Hepatocyte (in vitro differentiated cells): ENCODE results near the gene ADGRG7. TPM values are rescaled to one million over a fixed set of nuclear protein-coding genes. Genes with fewer than 3 reads are reported as not detected.

Source experiments
- DNase-seq: peaks from one replicate; pipeline ENCODE4 v3.0.0-alpha.2; 2016; ENCODE audit warnings: low spot score
- H2AFZ ChIP-seq: fragments of 200-600 bp; sonication (generic); 2 replicates; pipeline ENCODE4 v1.6.0; 2016; ENCODE audit warnings: antibody characterized with exemption, mild to moderate bottlenecking
- H3K27ac ChIP-seq: fragments of 200-600 bp; sonication (generic); 2 replicates; pipeline ENCODE4 v1.5.1; 2016; ENCODE audit warnings: mild to moderate bottlenecking
- H3K27me3 ChIP-seq: fragments of 200-600 bp; sonication (generic); 2 replicates; pipeline ENCODE4 v1.6.1; 2016
- H3K36me3 ChIP-seq: fragments of 200-600 bp; sonication (generic); replicated peaks from 2 replicates; pipeline ENCODE4 v1.5.1; 2016; ENCODE audit warnings: low read depth; ENCODE audit not compliant: insufficient read depth
- H3K4me1 ChIP-seq: fragments of 200-600 bp; sonication (generic); 2 replicates; pipeline ENCODE4 v1.5.1; 2016; ENCODE audit warnings: mild to moderate bottlenecking, moderate library complexity; ENCODE audit not compliant: insufficient read depth
- H3K4me2 ChIP-seq: fragments of 200-600 bp; sonication (generic); 2 replicates; pipeline ENCODE4 v1.6.0; 2016
- H3K4me3 ChIP-seq: fragments of 200-600 bp; sonication (generic); 2 replicates; pipeline ENCODE4 v1.5.1; 2016; ENCODE audit warnings: mild to moderate bottlenecking
- H3K79me2 ChIP-seq: fragments of 200-600 bp; sonication (generic); 2 replicates; pipeline ENCODE4 v1.6.0; 2017; ENCODE audit warnings: mild to moderate bottlenecking
- H3K9me2 ChIP-seq: fragments of 200-600 bp; sonication (generic); replicated peaks from 2 replicates; pipeline ENCODE4 v1.6.0; 2017; ENCODE audit warnings: mild to moderate bottlenecking; ENCODE audit not compliant: insufficient read depth
- H3K9me3 ChIP-seq: fragments of 200-600 bp; sonication (generic); 2 replicates; pipeline ENCODE4 v1.5.1; 2016; ENCODE audit warnings: low read depth, mild to moderate bottlenecking
- H4K20me1 ChIP-seq: fragments of 200-600 bp; sonication (generic); 2 replicates; pipeline ENCODE4 v1.6.0; 2016; ENCODE audit warnings: mild to moderate bottlenecking; ENCODE audit not compliant: insufficient read depth, poor library complexity, severe bottlenecking
- EZH2 ChIP-seq: fragments of 200-600 bp; sonication (generic); IDR thresholded peaks from 2 replicates; pipeline ENCODE4 v1.6.1; 2016; ENCODE audit warnings: antibody characterized with exemption, mild to moderate bottlenecking, borderline replicate concordance
- EZH2phosphoT487 ChIP-seq: fragments of 200-600 bp; sonication (generic); IDR thresholded peaks from one replicate; pipeline ENCODE4 v1.6.1; 2018; ENCODE audit warnings: antibody characterized with exemption, mild to moderate bottlenecking, low read depth, moderate library complexity; ENCODE audit not compliant: unreplicated experiment, severe bottlenecking
- WGBS: methylation state at CpG from one replicate; pipeline ENCODE4 v1.1.6; 2016; ENCODE audit warnings: low lambda C conversion rate; ENCODE audit errors: missing lambda C conversion rate; 5-methylcytosine and 5-hydroxymethylcytosine counted together
- polyA plus RNA-seq: library from polyadenylated mRNA; unstranded; fragments of >200 nt; fragmentation: Nextera tagmentation; extraction: Ambion mirVana; gene quantifications from 2 replicates; pipeline ENCODE4 v1.2.1, GENCODE V29; 2016
- total RNA-seq: library from RNA; depleted of rRNA; stranded (reverse); fragments of >200 nt; gene quantifications from 2 replicates; pipeline ENCODE4 v1.2.3, GENCODE V29; 2014
- TF ChIP-seq, protein P1 (sequence below): fragments of 200-600 bp; sonication (generic); IDR thresholded peaks from 2 replicates; pipeline ENCODE4 v1.5.1; 2016; ENCODE audit warnings: antibody characterized with exemption, mild to moderate bottlenecking; ENCODE audit not compliant: poor library complexity

Gene ADGRG7
- total and polyA plus RNA-seq, 2 experiments from 2014 or later, result 4.9 to 33.3 TPM

- Histone ChIP-seq H3K9me3 (no peaks in the 10 kb centered on the region), H3K27ac (no peak overlapping the region), H3K4me3 (no peak overlapping the region), H3K27me3 (no peaks in the 10 kb centered on the region), H3K79me2 (no peaks in the 10 kb centered on the region), H3K9me2 (no peaks in the 10 kb centered on the region), H3K4me1 (no peaks in the 10 kb centered on the region), H4K20me1 (no peaks in the 10 kb centered on the region), H2AFZ (no peak overlapping the region), H3K36me3 (no peaks in the 10 kb centered on the region), H3K4me2 (no peak overlapping the region)
- WGBS, result 93% methylated on average over 2 of the region's 2 CpGs
- DNase-seq, result no peak
- TF ChIP-seq EZH2, result no peak
- no peak for TF ChIP-seq EZH2phosphoT487
- TF ChIP-seq, protein P1, sequence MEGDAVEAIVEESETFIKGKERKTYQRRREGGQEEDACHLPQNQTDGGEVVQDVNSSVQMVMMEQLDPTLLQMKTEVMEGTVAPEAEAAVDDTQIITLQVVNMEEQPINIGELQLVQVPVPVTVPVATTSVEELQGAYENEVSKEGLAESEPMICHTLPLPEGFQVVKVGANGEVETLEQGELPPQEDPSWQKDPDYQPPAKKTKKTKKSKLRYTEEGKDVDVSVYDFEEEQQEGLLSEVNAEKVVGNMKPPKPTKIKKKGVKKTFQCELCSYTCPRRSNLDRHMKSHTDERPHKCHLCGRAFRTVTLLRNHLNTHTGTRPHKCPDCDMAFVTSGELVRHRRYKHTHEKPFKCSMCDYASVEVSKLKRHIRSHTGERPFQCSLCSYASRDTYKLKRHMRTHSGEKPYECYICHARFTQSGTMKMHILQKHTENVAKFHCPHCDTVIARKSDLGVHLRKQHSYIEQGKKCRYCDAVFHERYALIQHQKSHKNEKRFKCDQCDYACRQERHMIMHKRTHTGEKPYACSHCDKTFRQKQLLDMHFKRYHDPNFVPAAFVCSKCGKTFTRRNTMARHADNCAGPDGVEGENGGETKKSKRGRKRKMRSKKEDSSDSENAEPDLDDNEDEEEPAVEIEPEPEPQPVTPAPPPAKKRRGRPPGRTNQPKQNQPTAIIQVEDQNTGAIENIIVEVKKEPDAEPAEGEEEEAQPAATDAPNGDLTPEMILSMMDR, result no peak
Measured at GRCh38 chr3:100570811-100571210, 38.6 kb upstream of the ADGRG7 start.

- H3K4me3 ChIP-seq, result no peak overlapping the region
- TF ChIP-seq EZH2, result no peak
- TF ChIP-seq, protein P1, result no peak
- no peak for TF ChIP-seq EZH2phosphoT487
- no peak for DNase-seq
- no peaks in the 10 kb centered on the region for H3K27me3 ChIP-seq
- H3K4me1 ChIP-seq, result no peaks in the 10 kb centered on the region
- H2AFZ ChIP-seq, result no peak overlapping the region
- WGBS, result 98% methylated on average over 3 of the region's 3 CpGs
- H3K27ac ChIP-seq, result no peak overlapping the region
- no peaks in the 10 kb centered on the region for H3K79me2 ChIP-seq
- no peak overlapping the region for H3K4me2 ChIP-seq
- H3K9me3 ChIP-seq, result no peaks in the 10 kb centered on the region
- no peaks in the 10 kb centered on the region for H4K20me1 ChIP-seq
- H3K9me2 ChIP-seq, result no peaks in the 10 kb centered on the region
- no peaks in the 10 kb centered on the region for H3K36me3 ChIP-seq
Measured at GRCh38 chr3:100574536-100574935, 34.9 kb upstream of the ADGRG7 start.

- WGBS, result 97% methylated on average over 6 of the region's 6 CpGs
- Histone ChIP-seq H3K27me3 (no peaks in the 10 kb centered on the region), H3K4me2 (no peak overlapping the region), H4K20me1 (no peaks in the 10 kb centered on the region), H3K9me3 (no peaks in the 10 kb centered on the region), H2AFZ (no peak overlapping the region), H3K27ac (no peak overlapping the region), H3K36me3 (no peaks in the 10 kb centered on the region), H3K79me2 (no peaks in the 10 kb centered on the region), H3K4me3 (no peak overlapping the region), H3K4me1 (no peaks in the 10 kb centered on the region), H3K9me2 (no peaks in the 10 kb centered on the region)
- TF ChIP-seq EZH2phosphoT487, result no peak
- TF ChIP-seq, protein P1, result no peak
- no peak for TF ChIP-seq EZH2
- DNase-seq, result no peak
Measured at GRCh38 chr3:100575704-100576103, 33.7 kb upstream of the ADGRG7 start.

- DNase-seq, result no peak
- Histone ChIP-seq H3K4me1 (peaks cover 3% of the 10 kb centered on the region), H3K4me3 (no peak overlapping the region), H3K36me3 (no peaks in the 10 kb centered on the region), H3K9me2 (no peaks in the 10 kb centered on the region), H3K9me3 (no peaks in the 10 kb centered on the region), H4K20me1 (no peaks in the 10 kb centered on the region), H2AFZ (no peak overlapping the region), H3K4me2 (no peak overlapping the region), H3K27me3 (no peaks in the 10 kb centered on the region), H3K79me2 (no peaks in the 10 kb centered on the region), H3K27ac (no peak overlapping the region)
- TF ChIP-seq, protein P1, result no peak
- TF ChIP-seq EZH2, result no peak
- TF ChIP-seq EZH2phosphoT487, result no peak
- WGBS, result 73% methylated on average over 1 of the region's 1 CpG
Measured at GRCh38 chr3:100577382-100578008, 31.9 kb upstream of the ADGRG7 start.
